Gastrocnemius medialis (tissue), 4 donors: ENCODE results near the gene ZNF491. TPM values are rescaled to one million over a fixed set of nuclear protein-coding genes. Genes with fewer than 3 reads are reported as not detected.

Experiments
- ATAC-seq, 2 donors: fragments of 150-250 bp; one replicate each; pipeline ENCODE4 v1.9.1; 2016
- DNase-seq, 2 donors: peaks; one replicate each; pipeline ENCODE4 v3.0.0-alpha.2; 2019
- H3K27ac ChIP-seq, 4 donors: fragments of 200-600 bp; sonication (generic); 1 replicate in 1 of 4; 2 replicates in 3 of 4; pipeline ENCODE4 v1.5.1; 2016 to 2018; ENCODE audit warnings: mild to moderate bottlenecking in 2 of 4, moderate library complexity in 1 of 4
- H3K27me3 ChIP-seq, 3 donors: fragments of 200-600 bp; sonication (generic) in 2 of 3; 1 replicate in 1 of 3; 2 replicates in 2 of 3; pipeline versions ENCODE4 v1.5.1 to v1.6.0; 2016 to 2019; ENCODE audit warnings: mild to moderate bottlenecking in 1 of 3, moderate library complexity in 1 of 3
- H3K36me3 ChIP-seq, 2 donors: fragments of 200-600 bp; sonication (generic) in 1 of 2; one replicate each; pipeline ENCODE4 v1.5.1; 2017 to 2018
- H3K4me1 ChIP-seq, 2 donors: fragments of 200-600 bp; sonication (generic) in 1 of 2; one replicate each; pipeline ENCODE4 v1.5.1; 2016 to 2017; ENCODE audit warnings: mild to moderate bottlenecking in 2 of 2
- H3K4me3 ChIP-seq, 4 donors: fragments of 200-600 bp; sonication (generic) in 3 of 4; 1 replicate in 1 of 4; 2 replicates in 3 of 4; pipeline ENCODE4 v1.5.1; 2016 to 2019; ENCODE audit warnings: mild to moderate bottlenecking in 2 of 4
- H3K9me3 ChIP-seq, 3 donors: fragments of 200-600 bp; sonication (generic) in 2 of 3; 1 replicate in 1 of 3; 2 replicates in 2 of 3; pipeline ENCODE4 v1.5.1; 2016 to 2019
- CTCF ChIP-seq, 5 experiments: fragments of 450-650 bp in 3 of 5; fragments of 200-600 bp in 2 of 5; sonication (generic) in 2 of 5; IDR thresholded peaks in 4 of 5; conservative IDR thresholded peaks in 1 of 5; 1 replicate in 4 of 5; 2 replicates in 1 of 5; pipeline ENCODE4 v1.5.1; 2016 to 2019; ENCODE audit warnings: antibody characterized with exemption in 5 of 5, mild to moderate bottlenecking in 3 of 5, moderate library complexity in 3 of 5
- POLR2A ChIP-seq, 2 donors: fragments of 450-650 bp; IDR thresholded peaks; one replicate each; pipeline ENCODE4 v1.6.1; 2017; ENCODE audit warnings: antibody characterized with exemption in 2 of 2, mild to moderate bottlenecking in 2 of 2, moderate library complexity in 2 of 2
- in situ Hi-C, 4 donors: fragments of 200-750 bp; cut with MboI; loops; one replicate each; pipeline versions ENCODE4 v1.15.0 to v1.8.0; 2017; ENCODE audit warnings: low sequenced_read_pairs in 4 of 4
- intact Hi-C: fragments of 100-400 bp; cut with DNase I; formaldehyde crosslinking; loops from one replicate; pipeline ENCODE4 v1.15.1; 2023; ENCODE audit warnings: low total_unique reads
- total RNA-seq, 4 donors: library from RNA; depleted of rRNA; stranded (reverse); fragments of >200 nt; gene quantifications; one replicate each; pipeline versions ENCODE4 v1.1.0 to v1.2.3, GENCODE V29; 2016

The ZNF491 gene
- total RNA-seq, 4 donors from 2014 or later = 0.92 to 1.8 (median 1.4) TPM

- Histone ChIP-seq H3K9me3 (peaks cover 7 to 58% (median 23%) of the 10 kb centered on the region in 3 donors), H3K4me1 (no peaks in the 10 kb centered on the region), H3K4me3 (peak overlapping the region in 1 of 4 donors; percentile 19), H3K27ac (no peak overlapping the region), H3K27me3 (no peaks in the 10 kb centered on the region), H3K36me3 (peaks cover 27 to 87% of the 10 kb centered on the region in 2 donors)
- in situ Hi-C loops (no loop called here), intact Hi-C loops (no loop called here)
- ATAC-seq = no peak
- TF ChIP-seq CTCF (IDR thresholded peaks at IDR 0.05 in 4 of 5, conservative IDR thresholded peaks at IDR 0.05 in 1 of 5) = no peak
- no peak for TF ChIP-seq POLR2A (IDR thresholded peaks at IDR 0.05)
- no peak for DNase-seq
Observed at GRCh38 chr19:11780431-11781020, 17.8 kb upstream of the ZNF491 start.

GRCh38 chr19:11781295-11782057 is 16.8 kb upstream of the ZNF491 start:
- Histone ChIP-seq H3K4me1 (no peaks in the 10 kb centered on the region), H3K27ac (no peak overlapping the region), H3K9me3 (peaks cover 7 to 64% (median 25%) of the 10 kb centered on the region in 3 donors), H3K27me3 (no peaks in the 10 kb centered on the region), H3K36me3 (peaks cover 27 to 81% of the 10 kb centered on the region in 2 donors), H3K4me3 (peak overlapping the region in 1 of 4 donors; percentile 19)
- in situ Hi-C loops = no loop called here
- intact Hi-C loops = no loop called here
- no peak for ATAC-seq
- TF ChIP-seq CTCF (IDR thresholded peaks at IDR 0.05 in 4 of 5, conservative IDR thresholded peaks at IDR 0.05 in 1 of 5) (no peak), POLR2A (IDR thresholded peaks at IDR 0.05) (no peak)
- DNase-seq = no peak

GRCh38 chr19:11783767-11784166 is 14.6 kb upstream of the ZNF491 start:
- Histone ChIP-seq H3K9me3 (peaks cover 7 to 80% (median 22%) of the 10 kb centered on the region in 3 donors), H3K27me3 (no peaks in the 10 kb centered on the region), H3K36me3 (peaks cover 20 to 59% of the 10 kb centered on the region in 2 donors), H3K4me3 (no peak overlapping the region), H3K4me1 (no peaks in the 10 kb centered on the region), H3K27ac (no peak overlapping the region)
- TF ChIP-seq POLR2A (IDR thresholded peaks at IDR 0.05) (no peak), CTCF (IDR thresholded peaks at IDR 0.05 in 4 of 5, conservative IDR thresholded peaks at IDR 0.05 in 1 of 5) (no peak)
- intact Hi-C loops = no loop called here
- DNase-seq (no peak), ATAC-seq (no peak)
- in situ Hi-C loops = no loop called here

GRCh38 chr19:11784356-11784755 is 14.0 kb upstream of the ZNF491 start:
- no peak for TF ChIP-seq CTCF (IDR thresholded peaks at IDR 0.05 in 4 of 5, conservative IDR thresholded peaks at IDR 0.05 in 1 of 5)
- no peak for TF ChIP-seq POLR2A (IDR thresholded peaks at IDR 0.05)
- Histone ChIP-seq H3K4me1 (no peaks in the 10 kb centered on the region), H3K27me3 (no peaks in the 10 kb centered on the region), H3K27ac (no peak overlapping the region), H3K36me3 (peaks cover 20 to 53% of the 10 kb centered on the region in 2 donors), H3K9me3 (peaks cover 7 to 86% (median 22%) of the 10 kb centered on the region in 3 donors), H3K4me3 (no peak overlapping the region)
- intact Hi-C loops = no loop called here
- DNase-seq (no peak), ATAC-seq (no peak)
- in situ Hi-C loops = no loop called here
